ENCODE results near the gene TNFSF8.

DNA sequence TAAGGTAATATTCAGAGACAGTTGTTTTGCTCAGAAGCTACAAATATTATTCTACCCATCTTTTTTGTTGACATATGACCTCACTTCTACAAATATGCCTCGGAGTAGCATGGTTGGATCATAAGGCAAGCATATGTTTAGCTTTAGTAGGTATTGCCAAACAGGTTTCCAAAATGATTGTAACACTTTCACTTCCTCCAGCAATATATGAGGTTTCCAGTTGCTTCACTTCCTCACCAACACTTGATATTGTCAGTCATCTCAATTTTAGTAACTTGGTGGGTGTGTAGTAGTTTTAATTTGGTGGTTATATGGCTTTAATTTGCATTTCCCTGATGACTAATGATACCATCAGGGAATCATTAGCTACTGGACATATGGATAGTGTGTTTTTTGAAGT lies 46.7 kb downstream of the TNFSF8 start:
- TF ChIP-seq, protein P1, sequence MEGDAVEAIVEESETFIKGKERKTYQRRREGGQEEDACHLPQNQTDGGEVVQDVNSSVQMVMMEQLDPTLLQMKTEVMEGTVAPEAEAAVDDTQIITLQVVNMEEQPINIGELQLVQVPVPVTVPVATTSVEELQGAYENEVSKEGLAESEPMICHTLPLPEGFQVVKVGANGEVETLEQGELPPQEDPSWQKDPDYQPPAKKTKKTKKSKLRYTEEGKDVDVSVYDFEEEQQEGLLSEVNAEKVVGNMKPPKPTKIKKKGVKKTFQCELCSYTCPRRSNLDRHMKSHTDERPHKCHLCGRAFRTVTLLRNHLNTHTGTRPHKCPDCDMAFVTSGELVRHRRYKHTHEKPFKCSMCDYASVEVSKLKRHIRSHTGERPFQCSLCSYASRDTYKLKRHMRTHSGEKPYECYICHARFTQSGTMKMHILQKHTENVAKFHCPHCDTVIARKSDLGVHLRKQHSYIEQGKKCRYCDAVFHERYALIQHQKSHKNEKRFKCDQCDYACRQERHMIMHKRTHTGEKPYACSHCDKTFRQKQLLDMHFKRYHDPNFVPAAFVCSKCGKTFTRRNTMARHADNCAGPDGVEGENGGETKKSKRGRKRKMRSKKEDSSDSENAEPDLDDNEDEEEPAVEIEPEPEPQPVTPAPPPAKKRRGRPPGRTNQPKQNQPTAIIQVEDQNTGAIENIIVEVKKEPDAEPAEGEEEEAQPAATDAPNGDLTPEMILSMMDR (IDR thresholded peaks at IDR 0.05; ENCODE audit: insufficient read depth, low read length, poor library complexity, severe bottlenecking), result no peak
- TF ChIP-seq EZH2phosphoT487 (conservative IDR thresholded peaks at IDR 0.05; ENCODE audit: low read length), result no peak
